Activated CD8-positive, alpha-beta memory T cell treated with anti-CD3 and anti-CD28 coated beads, Interleukin-2, amount 50 U/mL, for 48 hours (primary cell): ENCODE measurements around the gene SLC45A1.
A peak's percentile ranks its signal among the peaks of the same experiment; 100 is the strongest.
"Not testable (repeated sequence)": the region's sequence is repeated elsewhere in the genome, so short reads cannot be mapped to it uniquely, and the experiment has no call there.

Experiments used
- DNase-seq: peaks from one replicate; pipeline ENCODE4 v3.0.0-alpha.2; 2020

SLC45A1 gene

DNA sequence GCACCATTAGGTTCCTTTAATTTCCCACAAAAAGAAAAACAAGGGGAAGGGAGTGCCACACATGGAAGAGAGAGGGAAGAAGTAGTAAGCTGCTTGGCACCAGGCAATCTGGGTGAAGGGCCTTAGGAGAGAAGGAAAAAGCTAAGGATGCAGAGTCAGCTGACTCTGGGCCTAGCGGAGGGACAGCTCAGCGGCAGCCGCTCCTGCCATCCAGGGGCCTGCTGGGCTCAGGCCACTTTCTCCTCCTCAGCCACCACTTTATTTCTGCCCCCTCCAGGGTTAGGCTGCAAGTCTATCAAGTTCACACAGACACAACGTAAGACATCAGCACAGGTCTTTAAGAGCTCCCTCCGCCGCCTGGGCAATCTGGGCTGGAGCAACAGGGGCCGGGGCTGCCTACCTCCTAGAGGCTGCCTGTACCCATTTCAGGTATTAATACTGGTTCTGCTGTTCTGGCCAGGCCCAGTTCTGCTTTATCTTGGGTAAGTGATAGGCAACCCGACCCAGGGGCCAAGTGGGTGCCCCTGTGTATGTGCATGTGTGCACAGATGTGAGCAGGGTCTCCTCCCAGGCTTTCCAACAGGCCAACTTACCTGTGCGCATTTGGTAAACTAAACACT lies 53.6 kb downstream of the SLC45A1 start:
- DNase-seq = no peak

DNA sequence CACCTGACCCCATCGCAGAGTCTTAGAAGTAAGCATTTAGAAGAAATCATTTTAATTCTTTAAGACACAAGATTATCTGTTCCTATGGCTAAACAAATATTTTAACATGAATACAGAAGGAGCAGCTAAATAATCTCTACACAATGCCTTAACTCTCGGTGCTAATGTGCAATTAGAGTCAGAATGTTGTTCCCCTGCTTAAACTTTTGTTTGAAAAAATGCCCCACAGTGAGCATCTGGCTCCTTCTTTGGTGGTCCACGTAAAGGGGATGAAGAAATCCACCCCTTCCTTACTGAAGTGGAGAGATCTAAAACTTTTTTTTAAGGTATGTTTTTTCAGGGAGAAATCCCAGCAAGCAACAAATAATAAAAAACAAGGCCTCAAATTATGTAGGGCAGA lies 55.2 kb downstream of the SLC45A1 start:
- no peak for DNase-seq

DNA sequence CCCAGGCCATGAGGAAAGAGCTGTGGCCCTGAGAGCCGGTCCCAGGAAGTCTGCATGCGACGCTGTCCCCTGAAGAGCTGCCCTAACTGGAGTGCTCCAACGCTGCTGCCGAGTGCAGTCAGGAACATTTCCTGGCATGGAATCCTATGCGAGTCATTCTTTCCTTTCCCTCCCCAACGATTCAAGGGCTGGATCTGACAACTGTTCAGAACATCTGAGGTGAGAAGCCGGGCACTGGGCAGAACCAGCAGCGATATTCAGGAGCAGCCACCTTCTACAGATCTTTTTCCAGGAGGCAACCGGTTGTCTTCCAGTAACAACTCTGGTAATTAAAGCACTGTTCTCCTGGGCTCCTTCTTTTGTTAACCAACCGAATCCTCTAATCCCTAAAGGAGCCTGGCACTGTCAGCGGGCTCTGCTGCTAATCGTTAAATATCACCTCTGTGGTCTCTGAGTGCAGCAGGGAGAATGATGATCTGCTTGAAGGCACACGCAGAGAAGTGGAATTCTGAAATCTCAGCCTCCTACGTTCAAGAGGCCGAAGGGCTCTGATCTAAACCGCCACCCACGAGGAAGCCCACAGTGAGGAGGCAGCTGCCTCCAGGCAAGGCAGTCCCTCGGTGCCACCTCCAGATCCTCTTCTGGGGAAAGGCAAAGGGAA lies 55.8 kb downstream of the SLC45A1 start:
- DNase-seq = no peak

DNA sequence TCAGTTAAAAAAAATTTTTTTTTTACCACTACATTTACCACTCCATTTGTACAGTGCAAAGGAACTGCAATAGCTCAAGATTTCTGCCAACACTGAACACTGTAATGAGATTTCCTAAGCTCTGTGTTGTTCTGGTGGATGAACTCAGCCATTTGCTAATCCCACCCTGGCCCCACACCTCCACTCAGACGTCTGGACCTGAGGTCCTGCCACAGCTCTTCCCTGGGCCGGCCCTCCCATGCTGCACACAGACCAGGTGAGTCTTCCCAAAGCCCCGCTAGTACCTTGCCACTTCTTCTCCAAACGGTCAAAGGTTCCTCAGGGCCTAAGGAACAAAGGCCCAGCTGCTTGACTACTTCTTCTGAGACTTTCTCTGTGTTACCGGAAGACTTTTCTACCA lies 56.4 kb downstream of the SLC45A1 start:
- no peak for DNase-seq

DNA sequence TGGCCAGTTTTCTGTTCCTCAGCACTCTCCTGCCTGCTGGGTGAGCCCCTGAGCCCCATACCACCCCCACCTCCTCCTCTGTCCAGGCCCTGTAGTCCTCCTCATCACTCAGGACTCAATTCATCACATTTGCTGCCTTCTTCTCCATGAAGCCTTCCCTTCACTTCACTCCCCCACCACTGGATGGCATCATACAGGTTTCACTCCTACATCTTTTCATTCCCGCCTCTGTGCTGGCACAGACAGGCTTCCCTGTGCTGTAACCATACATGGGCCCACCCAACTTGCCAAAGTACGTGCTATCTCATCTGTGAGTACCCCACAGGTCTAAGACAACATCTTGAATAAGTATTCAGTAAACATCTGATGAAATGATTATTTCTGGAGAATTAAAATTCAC lies 56.9 kb downstream of the SLC45A1 start:
- no peak for DNase-seq

DNA sequence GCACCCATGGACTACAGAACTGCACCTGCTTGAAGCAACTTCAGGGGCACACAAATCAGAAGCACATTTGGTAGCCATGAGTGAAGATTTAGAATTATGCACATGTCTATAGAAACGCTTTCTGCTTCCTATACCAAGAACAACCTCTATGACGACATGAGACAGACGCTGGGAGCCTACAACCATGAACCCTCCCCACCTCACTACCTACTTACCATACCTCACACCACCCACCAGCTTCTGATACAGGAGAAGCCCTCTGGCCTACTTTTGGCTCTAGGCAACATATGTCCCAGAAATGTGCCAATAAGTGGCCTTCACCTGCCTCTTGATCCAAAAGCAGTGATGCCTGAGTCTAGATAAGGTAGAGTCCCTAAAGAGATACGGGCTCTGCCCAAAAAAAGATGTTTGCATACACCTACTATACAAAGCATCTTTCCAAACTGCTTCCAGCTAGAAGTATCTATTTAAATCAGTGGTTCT lies 58.5 kb downstream of the SLC45A1 start:
- DNase-seq = no peak

DNA sequence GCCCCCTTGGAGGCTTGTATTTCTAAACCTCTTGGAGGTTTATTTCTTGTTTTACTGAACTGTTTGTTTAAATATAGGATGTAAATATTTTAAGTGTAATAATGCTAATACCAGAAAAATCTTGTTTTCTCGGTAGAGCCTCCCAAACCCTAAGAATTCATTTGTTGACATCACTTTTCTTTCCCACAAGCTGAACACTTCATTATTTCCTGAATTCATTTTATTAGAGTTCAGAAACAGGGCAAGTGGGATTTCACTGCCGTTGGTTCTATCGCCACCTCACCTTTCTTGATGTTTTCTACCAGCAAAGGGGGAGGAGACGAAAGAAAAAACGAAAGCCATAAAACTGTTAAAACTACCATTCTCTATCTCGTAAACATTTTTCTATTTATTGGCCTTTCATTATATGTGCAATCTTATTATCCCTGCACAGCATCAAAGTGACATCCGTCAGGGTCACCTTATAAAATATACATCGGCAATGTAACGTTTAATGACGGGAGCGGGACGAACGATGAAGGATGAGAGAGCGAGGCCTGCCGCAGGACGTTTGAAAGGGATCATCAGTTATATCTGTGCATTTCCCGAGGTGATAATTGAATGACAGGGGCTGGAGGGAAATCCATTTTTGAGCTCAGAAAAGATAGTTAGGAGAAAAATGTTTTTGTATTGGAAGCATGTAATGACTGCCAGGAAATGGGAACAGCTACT lies 59.5 kb downstream of the SLC45A1 start:
- DNase-seq = no peak

DNA sequence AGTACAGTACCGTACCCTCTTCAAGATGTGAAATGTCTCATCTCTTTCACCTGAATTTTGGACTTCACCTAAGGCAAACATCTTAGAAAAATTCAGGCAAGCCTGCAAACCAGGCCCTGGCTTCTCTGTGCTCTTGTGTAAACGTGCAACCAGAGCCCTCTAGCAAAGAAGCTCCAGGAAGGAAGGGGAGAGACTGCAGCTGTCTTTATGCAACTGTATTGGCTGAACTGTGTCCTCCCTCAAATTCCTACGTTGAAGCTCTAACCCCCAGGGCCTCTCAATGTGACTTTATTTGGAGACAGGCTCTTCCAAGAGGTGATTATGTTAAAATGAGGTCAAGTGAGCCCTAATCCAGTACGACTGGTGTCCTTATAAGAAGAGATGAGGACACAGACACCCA lies 60.3 kb downstream of the SLC45A1 start:
- no peak for DNase-seq

DNA sequence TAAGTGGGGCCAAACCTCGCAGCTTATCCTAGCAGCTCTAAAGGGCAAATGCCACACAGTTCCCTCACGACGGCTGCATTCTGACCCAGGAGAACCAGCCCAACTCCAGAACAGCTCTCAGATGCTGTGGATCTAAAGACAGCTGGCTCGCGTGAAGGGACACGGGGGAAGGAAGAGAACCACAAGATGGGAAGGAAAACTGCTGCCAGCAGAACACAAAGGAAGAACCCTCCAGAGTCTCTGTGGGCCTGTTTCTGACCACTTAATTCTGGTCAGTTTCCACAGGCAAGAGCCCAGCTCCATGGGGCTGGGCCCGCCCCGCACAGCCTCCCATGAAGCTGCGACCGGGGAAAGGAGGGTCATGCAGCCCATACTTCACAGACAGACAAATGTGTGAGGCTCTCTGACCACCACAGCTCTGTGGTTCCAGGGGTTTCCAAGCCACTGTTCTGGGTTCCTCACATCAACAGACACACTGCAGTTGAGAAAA lies 61.1 kb downstream of the SLC45A1 start:
- no peak for DNase-seq

DNA sequence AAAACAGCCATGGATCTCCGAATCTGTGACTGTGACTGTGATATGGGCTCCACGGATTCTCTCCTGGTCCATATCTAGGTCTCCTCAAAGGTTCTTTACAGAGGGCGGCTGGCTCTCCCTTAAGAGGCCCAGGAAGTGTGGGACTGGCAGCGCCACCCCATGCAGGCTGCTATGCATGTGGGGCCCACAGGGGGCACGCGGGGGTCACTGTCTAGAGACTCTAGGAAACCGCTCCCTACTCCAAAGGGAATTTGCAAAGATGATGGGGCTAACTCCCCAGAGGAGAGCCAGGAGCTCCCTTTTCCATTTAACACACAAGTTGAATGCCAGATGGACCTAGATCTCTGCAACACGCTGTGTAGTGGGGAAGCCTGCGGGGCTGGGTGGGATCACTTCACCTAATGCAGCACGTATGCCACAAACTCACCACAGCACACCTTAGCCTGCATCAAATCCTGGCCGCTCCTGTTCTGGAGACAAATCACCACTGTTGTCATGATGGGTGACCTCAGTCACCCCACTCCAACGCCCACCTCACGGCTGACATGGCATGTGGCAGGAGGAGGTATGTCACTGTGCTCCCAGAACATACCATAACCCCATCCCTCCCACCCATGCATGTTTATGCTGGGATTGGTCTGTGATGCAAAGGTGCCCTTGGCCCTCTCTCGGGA lies 61.7 kb downstream of the SLC45A1 start:
- DNase-seq = no peak

DNA sequence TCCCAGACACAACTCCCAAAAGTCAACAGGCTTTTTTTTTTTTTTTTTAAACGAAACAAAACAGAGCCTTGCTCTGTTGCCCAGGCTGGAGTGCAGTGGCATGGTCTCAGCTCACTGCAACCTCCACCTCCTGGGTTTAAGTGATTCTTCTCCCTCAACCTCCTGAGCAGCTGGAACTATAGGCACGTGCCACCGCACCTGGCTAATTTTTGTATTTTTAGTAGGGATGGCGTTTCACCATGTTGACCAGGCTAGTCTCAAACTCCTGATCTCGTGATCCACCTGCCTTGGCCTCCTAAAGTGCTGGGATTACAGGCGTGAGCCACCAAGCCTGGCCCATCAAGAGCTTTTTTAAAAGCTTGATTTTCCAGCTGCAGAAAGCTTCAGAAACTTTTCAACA lies 62.4 kb downstream of the SLC45A1 start:
- DNase-seq = not testable (repeated sequence)

DNA sequence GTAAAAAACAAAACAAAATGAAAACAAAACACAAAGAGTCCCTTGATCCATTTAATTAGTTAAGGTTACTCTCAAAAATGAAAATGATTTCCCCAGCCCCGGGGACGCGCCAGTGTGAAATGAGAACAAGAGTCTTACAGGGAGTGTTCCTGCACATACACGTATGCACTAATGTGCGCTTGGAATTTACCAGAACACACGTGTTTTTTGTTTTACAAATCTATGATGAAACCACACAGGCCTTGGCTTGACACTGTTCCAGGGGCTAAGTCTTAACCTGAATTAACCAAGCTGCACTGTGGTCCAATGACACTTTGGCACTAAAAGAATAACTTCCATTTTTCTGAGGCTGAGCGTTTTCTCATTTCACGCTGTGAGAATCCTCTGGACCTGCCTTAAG lies 63.7 kb downstream of the SLC45A1 start:
- no peak for DNase-seq

DNA sequence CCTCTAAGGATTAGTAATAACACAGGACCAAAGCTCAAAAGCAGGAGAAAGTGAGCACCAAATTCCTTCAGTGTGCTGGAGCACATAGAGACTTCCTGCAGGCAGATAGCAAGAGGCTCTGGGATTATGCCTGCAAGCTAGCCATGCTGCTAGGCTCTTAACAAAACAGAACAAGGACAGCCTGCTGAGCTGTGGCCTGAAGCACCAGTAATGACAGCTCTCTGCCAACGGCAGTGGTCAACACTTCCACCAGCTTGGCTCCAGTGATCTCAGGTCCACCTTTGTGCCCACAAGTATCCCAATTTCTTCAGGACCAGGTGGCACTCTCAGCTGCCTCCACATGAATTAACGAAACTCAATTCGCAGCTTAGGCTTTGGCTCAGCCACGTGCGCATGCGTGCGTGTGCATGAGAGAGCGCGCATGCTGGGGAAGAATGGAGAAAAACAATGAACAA lies 64.2 kb downstream of the SLC45A1 start:
- no peak for DNase-seq

DNA sequence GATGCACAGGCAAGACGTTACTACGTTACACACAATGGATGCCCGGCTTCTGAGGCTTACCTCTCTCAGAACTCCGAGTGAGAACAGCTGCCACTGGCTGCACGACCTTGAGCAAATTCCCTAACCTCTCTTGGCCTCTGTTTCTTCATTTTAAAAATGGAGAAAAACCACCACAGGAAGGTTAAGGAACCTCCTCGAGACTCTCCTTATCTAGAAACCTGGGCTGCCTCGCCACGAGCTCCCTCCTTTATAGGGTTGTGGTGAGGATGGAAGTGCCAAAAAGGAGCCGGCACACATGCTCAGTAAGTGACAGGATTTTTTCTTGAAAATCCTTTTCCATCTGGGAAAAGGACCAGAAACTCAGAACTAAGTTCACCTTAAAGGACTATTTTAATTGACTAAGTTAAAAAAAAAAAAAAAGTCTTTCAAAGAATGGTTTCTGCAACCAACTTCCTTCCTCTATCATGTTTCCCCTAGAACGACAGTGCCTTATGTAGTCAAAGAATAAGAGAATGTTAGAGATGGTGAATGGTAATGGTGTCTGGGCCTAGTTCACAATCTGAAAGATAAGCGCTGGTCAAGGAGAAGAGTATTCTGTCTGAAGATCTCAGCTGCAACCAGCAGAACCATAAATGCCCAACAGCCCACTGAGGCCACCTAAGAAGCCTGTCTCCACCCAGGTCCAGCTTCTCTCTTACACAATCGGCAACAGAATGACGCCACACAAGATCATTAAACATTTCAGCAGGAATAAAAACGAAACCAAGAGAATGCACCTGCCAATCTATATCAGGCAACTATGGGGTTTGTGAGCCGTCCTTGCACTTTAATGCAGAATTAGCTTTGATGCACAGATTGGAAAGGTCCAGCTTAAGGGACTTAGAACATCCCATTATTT lies 64.9 kb downstream of the SLC45A1 start:
- DNase-seq = no peak

DNA sequence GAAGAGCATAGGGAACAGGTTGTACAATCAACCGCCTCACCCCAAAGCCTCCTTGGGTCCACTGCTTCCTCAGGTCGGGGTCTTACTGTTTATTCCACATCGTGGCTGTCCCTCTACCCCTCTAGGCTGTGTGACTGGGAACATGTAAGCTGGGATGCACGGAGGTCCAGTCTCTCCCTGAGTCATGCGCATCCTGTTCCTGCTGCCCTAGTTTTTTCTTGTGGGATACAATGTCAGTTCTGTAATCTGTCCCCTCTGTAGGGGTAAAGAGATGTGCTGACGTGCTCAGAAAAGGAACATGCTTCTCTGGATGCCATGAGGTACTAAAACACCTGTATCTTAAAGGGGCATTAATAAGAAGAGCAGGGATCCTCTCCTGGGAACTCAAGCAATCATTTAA lies 66.2 kb downstream of the SLC45A1 start:
- no peak for DNase-seq

DNA sequence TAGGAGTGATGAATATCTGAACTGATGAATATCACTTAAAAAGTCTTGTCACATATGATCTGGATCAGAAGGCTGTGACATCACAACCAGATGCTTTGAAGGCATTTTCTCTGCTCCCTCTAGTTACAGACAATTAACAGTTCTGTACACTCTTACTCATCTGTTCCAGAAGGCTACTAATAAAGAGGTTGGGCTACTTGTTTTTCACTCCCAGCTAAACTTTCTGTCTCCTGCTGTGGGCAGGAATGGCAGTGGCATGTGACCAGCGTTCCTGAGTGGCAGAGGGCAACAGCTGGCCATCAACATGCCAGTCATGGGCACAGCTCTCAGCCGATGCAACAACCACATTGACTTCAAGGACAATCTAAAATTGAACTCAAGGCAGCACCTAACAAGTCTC lies 66.7 kb downstream of the SLC45A1 start:
- no peak for DNase-seq

DNA sequence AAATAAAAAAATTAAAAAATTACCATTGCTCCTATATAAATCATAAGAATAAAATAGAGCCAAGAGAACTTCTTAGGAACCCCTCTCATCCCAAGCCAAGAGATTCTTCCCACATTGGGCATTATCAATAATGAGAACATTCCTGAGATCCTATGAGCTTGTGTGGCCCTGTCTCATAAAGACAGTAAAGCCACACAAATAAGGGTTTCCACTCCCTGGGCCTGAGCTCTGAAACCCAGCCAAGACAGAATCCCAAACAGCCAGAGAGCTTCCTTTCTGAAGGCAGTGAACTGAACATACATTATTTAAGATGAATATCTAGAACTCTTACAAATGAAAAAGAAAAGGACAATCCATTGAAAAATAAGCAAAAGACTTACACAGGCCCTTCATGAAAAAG lies 68.3 kb downstream of the SLC45A1 start:
- DNase-seq = no peak

DNA sequence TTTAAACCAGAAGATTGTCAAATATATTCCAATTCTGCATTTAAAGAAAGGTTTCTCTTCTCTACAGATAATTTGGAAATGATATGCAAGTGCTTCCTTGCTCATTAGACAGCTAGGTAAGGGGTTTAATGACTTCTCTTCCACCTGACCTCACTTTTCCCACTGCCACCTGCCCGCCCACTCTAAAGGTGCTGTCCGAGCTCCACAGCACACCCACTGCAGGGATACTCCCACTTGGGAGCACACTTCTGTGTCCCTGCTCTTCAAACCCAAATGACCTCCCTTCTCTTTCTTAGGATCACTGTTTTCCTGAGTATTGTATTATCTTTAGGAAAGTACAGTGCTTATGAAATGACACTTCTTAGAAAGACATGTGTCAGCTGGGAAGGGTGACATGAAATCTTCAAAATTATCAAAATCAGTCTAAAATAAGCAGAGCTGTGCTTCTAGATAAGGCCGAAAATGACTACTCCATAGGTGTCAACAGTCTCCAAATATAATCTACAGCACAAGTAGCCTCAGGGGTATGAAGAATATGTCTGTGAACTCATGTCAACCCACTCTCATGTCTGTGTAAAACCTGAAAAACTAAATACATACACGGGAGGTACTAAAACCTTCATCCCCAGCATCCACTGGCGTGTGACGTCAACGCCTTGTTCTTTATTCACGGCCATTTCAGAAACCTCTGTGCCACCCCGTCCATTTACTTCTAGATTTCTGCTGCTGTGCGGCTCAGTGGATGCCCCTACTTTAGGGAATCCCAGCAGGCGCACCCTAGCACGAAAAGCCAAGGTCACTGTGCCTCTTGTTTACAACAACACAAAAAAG lies 71.0 kb downstream of the SLC45A1 start:
- DNase-seq = no peak

DNA sequence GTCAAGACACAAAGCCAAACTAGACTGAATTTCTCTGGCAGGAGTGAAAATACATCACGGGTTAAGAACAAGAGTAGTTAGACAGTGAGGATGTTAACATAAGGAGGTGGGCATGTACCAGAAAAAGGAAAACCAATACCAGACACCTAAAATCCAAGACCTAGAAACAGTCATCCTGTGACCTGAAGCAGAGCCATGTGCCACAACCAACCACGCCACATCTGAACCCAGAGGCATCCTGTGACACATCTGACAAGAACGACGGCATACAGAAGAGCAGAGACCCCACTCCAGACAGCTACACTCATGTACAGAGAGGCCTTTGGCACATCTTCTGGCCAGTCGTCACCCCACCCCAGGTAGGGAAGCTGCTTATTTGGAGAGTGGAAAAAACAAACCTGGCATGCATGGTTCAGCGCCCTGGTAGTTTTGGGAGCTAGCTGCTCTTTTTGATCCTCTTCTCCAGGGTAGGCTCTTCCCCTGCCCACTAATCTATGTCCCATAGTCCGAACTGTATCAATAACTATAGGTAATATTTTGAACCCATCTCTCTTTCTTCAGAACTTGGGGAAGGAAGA lies 72.1 kb downstream of the SLC45A1 start:
- peak; percentile 46 for DNase-seq

DNA sequence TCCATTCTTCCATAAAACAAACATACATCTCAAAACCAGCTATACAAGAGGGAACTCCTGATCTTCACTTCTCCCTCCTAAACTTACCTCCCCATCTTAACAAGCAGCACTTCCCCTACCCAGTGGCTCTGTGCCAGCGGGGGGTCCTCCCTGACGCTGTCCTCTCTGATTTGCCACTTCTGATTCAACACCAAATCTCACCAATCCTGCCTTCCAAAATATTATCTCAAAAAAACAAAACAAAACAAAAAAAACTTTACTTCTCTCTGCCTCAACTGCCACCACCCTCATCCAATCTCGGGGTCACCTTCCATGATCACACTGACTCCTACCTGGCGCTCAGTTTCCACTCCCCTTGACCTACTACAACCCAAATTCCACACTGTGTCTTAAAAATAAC lies 72.8 kb downstream of the SLC45A1 start:
- DNase-seq = no peak

DNA sequence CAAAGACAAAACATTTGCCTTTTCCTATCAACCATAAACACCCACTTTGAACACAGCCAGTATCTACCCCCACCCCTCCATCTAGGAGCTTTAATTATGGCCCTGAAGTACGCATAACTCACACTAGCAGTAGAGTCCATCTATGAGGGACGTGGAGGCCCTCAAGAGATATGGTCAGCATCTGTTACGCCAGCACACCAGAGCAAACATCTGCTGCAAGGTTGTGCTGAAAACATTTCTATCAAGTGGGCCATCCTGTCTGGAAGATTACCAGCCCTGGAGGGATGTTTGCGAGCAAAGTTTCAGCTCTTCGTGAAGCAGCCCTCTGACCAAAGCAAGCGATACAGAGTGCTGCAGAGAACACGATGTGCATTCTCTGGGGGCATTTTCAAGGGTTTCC lies 74.6 kb downstream of the SLC45A1 start:
- peak; percentile 17 for DNase-seq
